ENCODE measurements around the gene SNRNP70. TPM values are rescaled to one million over a fixed set of nuclear protein-coding genes. Genes with fewer than 3 reads are reported as not detected.
A peak's percentile ranks its signal among the peaks of the same experiment; 100 is the strongest.

SNRNP70 gene
- total RNA-seq, 1 donor from 2014 or later, result 115 TPM

DNA sequence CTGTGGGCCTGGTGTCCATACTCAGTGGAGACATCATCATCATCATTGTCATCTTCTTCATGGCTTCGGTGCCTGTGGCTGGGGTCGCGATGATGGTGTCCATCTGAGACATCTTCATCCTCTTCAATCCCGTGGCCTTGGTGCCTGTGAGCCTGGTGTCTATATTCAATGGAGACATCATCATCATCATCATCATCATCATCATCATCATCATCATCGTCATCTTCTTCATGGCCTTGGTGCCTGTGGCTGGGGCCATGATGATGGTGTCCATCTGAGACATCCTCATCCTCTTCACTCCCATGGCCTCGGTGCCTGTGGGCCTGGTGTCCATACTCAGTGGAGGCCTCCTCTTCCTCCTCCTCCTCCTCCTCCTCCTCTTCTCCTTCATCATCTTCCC is 69.0 kb downstream of the SNRNP70 start:
- Histone ChIP-seq H3K4me3 (peak overlapping the region; percentile 80), H3K4me1 (peaks cover 64% of the 10 kb centered on the region), H3K27me3 (ENCODE audit: low read depth) (no peaks in the 10 kb centered on the region), H3K9me3 (replicated peaks) (no peaks in the 10 kb centered on the region), H3K36me3 (no peaks in the 10 kb centered on the region), H3K27ac (replicated peaks) (peak overlapping the region; percentile 95)
- DNase-seq, result no peak
- intact Hi-C loops (cut with micrococcal nuclease), result no loop called here
- TF ChIP-seq, protein P1, sequence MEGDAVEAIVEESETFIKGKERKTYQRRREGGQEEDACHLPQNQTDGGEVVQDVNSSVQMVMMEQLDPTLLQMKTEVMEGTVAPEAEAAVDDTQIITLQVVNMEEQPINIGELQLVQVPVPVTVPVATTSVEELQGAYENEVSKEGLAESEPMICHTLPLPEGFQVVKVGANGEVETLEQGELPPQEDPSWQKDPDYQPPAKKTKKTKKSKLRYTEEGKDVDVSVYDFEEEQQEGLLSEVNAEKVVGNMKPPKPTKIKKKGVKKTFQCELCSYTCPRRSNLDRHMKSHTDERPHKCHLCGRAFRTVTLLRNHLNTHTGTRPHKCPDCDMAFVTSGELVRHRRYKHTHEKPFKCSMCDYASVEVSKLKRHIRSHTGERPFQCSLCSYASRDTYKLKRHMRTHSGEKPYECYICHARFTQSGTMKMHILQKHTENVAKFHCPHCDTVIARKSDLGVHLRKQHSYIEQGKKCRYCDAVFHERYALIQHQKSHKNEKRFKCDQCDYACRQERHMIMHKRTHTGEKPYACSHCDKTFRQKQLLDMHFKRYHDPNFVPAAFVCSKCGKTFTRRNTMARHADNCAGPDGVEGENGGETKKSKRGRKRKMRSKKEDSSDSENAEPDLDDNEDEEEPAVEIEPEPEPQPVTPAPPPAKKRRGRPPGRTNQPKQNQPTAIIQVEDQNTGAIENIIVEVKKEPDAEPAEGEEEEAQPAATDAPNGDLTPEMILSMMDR (IDR thresholded peaks at IDR 0.05; ENCODE audit: borderline replicate concordance), result no peak

DNA sequence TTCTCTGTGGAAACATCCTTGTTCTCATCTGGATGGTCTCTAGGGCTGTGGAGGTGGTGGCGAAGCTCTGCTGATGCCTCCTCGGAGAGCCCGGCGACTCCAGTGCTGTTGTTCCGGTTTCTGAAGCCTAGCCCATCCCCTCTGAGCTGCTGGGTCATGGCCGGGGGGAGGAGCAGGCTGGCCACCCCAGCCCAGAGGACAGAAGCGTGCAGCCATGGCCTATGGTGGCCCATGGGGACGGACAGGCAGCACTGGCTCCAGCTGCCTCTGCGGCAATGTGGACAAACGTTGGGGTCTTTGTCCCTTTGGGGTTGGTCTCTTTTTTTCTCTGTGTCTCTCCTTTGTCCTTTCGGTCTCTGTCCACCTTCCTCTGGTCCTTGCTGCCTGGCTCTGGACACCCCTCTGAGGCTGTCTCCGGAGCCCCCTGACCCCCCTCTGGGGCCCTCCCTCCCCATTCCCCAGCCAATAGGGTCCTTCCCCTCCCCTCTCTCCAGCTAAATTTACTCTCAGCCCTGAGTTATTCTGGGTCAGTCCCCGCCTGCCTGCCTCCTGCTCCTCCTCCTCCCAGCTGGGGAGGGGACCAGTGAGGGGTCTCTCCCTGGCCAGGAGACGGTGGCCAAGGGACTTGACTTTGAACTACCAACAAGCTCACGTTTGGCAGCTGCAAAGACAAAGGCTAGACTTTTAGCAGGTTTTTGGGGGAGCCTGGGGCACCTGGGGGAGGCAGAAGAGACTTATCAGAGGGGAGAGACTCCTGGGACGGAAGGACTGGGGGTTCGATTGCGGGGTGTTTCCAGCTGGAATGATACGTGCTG is 70.0 kb downstream of the SNRNP70 start, which contains the start of gene HRC:
TSS of gene HRC (minus strand) at position 392 of the 815 bp plus-strand sequence. CDS start at position 233, 159 bp downstream.
- Histone ChIP-seq H3K4me1 (peaks cover 64% of the 10 kb centered on the region), H3K27ac (replicated peaks) (peak within 1 kb of the TSS; percentile 95), H3K9me3 (replicated peaks) (no peaks in the 10 kb centered on the region), H3K4me3 (peak within 1 kb of the TSS; percentile 80), H3K36me3 (no peaks in the 10 kb centered on the region), H3K27me3 (ENCODE audit: low read depth) (no peaks in the 10 kb centered on the region)
- peak; percentile 76 for DNase-seq
- TF ChIP-seq, protein P1 (IDR thresholded peaks at IDR 0.05; ENCODE audit: borderline replicate concordance), result no peak
- intact Hi-C loops (cut with micrococcal nuclease), result no loop called here

DNA sequence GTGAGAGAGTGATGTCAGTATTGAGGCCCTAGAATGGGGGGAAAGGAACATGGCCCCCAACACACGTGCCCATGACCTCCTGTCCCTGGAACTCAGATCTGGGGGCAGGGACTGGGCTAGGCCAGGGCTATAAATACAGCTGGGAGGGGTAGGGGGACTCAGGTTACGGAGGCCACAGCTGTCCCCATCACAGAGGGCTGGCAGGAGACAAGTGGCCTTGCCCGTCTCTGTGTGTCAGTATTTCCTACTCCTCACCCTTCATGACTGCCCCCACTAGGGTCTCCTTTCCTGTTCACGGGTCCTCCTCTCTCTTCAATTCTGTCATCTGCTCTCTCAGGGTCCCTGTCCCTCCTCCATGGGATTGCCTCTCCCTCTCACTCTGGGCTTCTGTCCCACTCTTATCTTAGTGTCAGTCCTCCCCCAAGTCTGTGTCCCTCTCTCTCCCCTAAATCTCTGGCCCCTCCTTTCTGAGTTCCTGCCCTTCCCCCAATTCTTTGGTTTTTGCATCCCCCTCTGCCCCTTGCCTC is 70.6 kb downstream of the SNRNP70 start:
- H3K27me3 ChIP-seq (ENCODE audit: low read depth), result no peaks in the 10 kb centered on the region
- H3K36me3 ChIP-seq, result no peaks in the 10 kb centered on the region
- H3K27ac ChIP-seq (replicated peaks), result peak overlapping the region; percentile 95
- peak overlapping the region; percentile 80 for H3K4me3 ChIP-seq
- TF ChIP-seq, protein P1 (IDR thresholded peaks at IDR 0.05; ENCODE audit: borderline replicate concordance), result no peak
- H3K4me1 ChIP-seq, result peaks cover 64% of the 10 kb centered on the region
- intact Hi-C loops (cut with micrococcal nuclease), result no loop called here
- peak; percentile 65 for DNase-seq
- no peaks in the 10 kb centered on the region for H3K9me3 ChIP-seq (replicated peaks)

DNA sequence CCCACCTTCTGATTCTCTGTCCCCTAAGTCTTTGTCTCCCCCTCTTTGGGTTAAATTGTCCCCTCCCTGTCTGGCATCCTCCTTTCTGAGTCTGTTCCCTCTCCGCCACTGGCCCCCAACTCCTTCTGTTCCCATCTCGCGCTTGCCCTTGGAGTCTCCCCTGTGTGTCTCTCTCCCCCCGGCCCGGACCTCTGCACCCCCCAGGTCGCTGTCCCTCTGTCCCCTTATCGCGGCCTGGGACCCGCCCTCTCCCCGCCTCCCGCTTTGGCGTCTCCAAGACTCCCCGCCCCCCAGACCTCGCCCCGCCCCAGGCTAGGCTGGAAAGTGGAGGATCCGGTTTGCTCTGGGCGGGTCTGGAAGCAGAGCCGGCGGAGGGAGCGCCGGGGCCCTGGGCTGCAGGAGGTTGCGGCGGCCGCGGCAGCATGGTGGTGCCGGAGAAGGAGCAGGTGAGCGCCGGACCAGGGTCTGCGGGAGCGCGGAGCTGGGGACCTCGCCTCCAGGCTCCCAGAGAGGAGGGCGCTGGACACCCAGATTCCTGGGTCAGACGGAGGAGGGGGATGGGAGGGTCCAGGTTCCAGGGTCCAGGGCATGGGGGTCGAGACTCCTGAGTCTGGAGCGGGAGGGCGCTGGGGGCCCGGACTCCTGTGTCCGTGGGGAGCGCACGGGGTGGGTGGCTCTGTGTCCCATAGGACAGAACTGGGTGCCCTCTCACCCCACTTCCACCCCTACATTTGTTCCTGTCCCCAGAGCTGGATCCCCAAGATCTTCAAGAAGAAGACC is 72.4 kb downstream of the SNRNP70 start, which contains the start of gene TRPM4:
TSS of gene TRPM4 (plus strand) at position 348 of the 780 bp plus-strand sequence. CDS start at position 423, 75 bp downstream.
- peak; percentile 96 for DNase-seq
- TF ChIP-seq, protein P1 (IDR thresholded peaks at IDR 0.05; ENCODE audit: borderline replicate concordance), result no peak
- Histone ChIP-seq H3K27ac (replicated peaks) (peak within 1 kb of the TSS; percentile 97), H3K4me3 (peak within 1 kb of the TSS; percentile 93), H3K27me3 (ENCODE audit: low read depth) (no peaks in the 10 kb centered on the region), H3K9me3 (replicated peaks) (no peaks in the 10 kb centered on the region), H3K4me1 (peaks cover 49% of the 10 kb centered on the region), H3K36me3 (no peaks in the 10 kb centered on the region)
- intact Hi-C loops (cut with micrococcal nuclease), result no loop called here

Other genes starting within 250 kb of the SNRNP70 start
- gene HSD17B14, start 249.0 kb upstream of the SNRNP70 start, total RNA-seq, result 1.8 TPM
- gene PLEKHA4, start 216.8 kb upstream of the SNRNP70 start, total RNA-seq, result 24.7 TPM
- gene PPP1R15A, start 213.0 kb upstream of the SNRNP70 start, total RNA-seq, result 76.4 TPM
- 0.55 TPM for gene TULP2, start 186.7 kb upstream of the SNRNP70 start, total RNA-seq
- gene NUCB1, start 185.1 kb upstream of the SNRNP70 start, total RNA-seq, result 221 TPM
- gene DHDH, start 151.8 kb upstream of the SNRNP70 start, total RNA-seq, result not detected
- gene BAX, start 130.6 kb upstream of the SNRNP70 start, total RNA-seq, result 25.5 TPM
- 834 TPM for gene FTL, start 120.1 kb upstream of the SNRNP70 start, total RNA-seq
- 138 TPM for gene GYS1, start 92.1 kb upstream of the SNRNP70 start, total RNA-seq
- 44.4 TPM for gene RUVBL2, start 91.6 kb upstream of the SNRNP70 start, total RNA-seq
- not detected for gene LHB, start 68.4 kb upstream of the SNRNP70 start, total RNA-seq
- gene CGB3, start 61.1 kb upstream of the SNRNP70 start, total RNA-seq, result not detected
- gene CGB2, start 53.6 kb upstream of the SNRNP70 start, total RNA-seq, result not detected
- gene CGB1, start 48.6 kb upstream of the SNRNP70 start, total RNA-seq, result not detected
- gene CGB5, start 41.6 kb upstream of the SNRNP70 start, total RNA-seq, result not detected
- gene CGB8, start 36.3 kb upstream of the SNRNP70 start, total RNA-seq, result not detected
- not detected for gene CGB7, start 27.7 kb upstream of the SNRNP70 start, total RNA-seq
- not detected for gene NTF4, start 20.6 kb upstream of the SNRNP70 start, total RNA-seq
- gene KCNA7, start 12.8 kb upstream of the SNRNP70 start, total RNA-seq, result 0.66 TPM
- 23.4 TPM for gene LIN7B, start 28.9 kb downstream of the SNRNP70 start, total RNA-seq
- 1.6 TPM for gene C19orf73, start 33.7 kb downstream of the SNRNP70 start, total RNA-seq
- 5.7 TPM for gene PPFIA3, start 34.1 kb downstream of the SNRNP70 start, total RNA-seq
- gene HRC, start 69.9 kb downstream of the SNRNP70 start, total RNA-seq, result 1,040 TPM
- gene TRPM4, start 72.3 kb downstream of the SNRNP70 start, total RNA-seq, result 31.5 TPM
- gene SLC6A16, start 239.7 kb downstream of the SNRNP70 start, total RNA-seq, result 1.1 TPM
- 3.7 TPM for gene CD37, start 250.0 kb downstream of the SNRNP70 start, total RNA-seq